GM12873 (cell line): ENCODE data around the gene CCDC47.

ENCODE experiments used
- TF ChIP-seq, protein P1 (sequence below): IDR thresholded peaks from 2 replicates; pipeline ENCODE4 v1.5.1; 2012; ENCODE audit warnings: low read depth, mild to moderate bottlenecking, moderate library complexity, low read length, control low read depth; ENCODE audit not compliant: insufficient read depth; ENCODE audit errors: missing control alignments

CCDC47 gene

DNA sequence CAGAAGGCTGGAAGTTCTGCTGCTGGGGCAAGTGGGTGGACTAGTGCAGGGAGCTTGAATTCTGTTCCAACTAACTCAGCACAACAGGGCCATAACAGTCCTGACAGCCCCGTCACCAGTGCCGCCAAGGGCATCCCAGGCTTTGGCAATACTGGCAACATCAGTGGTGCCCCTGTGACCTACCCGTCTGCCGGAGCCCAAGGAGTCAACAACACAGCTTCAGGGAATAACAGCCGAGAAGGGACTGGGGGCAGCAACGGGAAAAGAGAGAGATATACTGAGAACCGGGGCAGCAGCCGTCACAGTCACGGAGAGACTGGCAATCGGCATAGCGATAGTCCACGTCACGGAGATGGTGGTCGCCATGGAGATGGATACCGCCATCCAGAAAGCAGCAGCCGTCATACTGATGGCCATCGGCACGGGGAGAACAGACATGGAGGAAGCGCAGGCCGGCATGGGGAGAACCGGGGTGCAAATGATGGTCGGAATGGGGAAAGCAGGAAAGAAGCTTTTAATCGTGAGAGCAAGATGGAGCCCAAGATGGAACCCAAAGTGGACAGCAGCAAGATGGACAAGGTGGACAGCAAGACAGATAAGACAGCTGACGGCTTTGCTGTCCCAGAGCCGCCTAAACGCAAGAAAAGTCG, 44.5 kb upstream of the CCDC47 start:
- TF ChIP-seq, protein P1, sequence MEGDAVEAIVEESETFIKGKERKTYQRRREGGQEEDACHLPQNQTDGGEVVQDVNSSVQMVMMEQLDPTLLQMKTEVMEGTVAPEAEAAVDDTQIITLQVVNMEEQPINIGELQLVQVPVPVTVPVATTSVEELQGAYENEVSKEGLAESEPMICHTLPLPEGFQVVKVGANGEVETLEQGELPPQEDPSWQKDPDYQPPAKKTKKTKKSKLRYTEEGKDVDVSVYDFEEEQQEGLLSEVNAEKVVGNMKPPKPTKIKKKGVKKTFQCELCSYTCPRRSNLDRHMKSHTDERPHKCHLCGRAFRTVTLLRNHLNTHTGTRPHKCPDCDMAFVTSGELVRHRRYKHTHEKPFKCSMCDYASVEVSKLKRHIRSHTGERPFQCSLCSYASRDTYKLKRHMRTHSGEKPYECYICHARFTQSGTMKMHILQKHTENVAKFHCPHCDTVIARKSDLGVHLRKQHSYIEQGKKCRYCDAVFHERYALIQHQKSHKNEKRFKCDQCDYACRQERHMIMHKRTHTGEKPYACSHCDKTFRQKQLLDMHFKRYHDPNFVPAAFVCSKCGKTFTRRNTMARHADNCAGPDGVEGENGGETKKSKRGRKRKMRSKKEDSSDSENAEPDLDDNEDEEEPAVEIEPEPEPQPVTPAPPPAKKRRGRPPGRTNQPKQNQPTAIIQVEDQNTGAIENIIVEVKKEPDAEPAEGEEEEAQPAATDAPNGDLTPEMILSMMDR = no peak

GRCh38 chr17:63816669-63817068, 43.3 kb upstream of the CCDC47 start:
- TF ChIP-seq, protein P1 = no peak

DNA sequence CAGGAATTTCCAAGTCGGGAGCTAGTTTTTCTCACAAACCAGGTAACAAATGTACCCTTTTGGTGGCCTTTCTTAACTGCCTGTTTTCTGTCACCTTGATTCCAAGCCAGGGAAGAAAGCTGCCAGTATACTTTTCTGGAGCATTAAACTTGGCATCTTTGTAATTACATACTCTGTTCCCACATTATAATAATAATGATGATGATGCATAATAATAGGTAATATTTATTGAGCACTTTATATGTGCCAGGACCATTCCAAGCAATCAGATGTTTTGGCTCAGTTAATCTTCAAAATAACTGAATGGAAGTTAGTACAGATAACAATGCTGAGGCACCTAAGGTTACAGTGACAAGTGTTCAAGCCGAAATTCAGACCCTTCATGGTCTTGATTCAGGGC, 42.7 kb upstream of the CCDC47 start:
- TF ChIP-seq, protein P1 = no peak

DNA sequence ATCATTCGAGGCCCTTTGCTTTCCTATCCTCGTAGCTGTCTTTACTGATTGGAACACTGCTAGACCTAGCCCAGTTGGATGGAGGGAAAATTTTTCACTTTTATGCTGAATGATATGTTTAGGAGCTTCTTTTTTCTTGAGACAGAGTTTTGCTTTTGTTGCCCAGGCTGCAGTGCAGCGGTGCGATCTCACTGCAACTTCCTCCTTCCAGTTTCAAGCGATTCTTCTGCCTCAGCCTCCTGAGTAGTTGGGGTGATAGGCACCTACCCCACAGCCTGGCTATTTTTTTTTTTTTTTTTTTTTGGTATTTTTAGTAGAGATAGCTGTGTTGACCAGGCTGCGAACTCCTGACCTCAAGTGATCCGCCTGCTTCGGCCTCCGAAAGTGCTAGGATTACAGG, 36.6 kb upstream of the CCDC47 start:
- TF ChIP-seq, protein P1 = no peak

GRCh38 chr17:63805591-63805990, 32.2 kb upstream of the CCDC47 start:
- TF ChIP-seq, protein P1 = no peak

DNA sequence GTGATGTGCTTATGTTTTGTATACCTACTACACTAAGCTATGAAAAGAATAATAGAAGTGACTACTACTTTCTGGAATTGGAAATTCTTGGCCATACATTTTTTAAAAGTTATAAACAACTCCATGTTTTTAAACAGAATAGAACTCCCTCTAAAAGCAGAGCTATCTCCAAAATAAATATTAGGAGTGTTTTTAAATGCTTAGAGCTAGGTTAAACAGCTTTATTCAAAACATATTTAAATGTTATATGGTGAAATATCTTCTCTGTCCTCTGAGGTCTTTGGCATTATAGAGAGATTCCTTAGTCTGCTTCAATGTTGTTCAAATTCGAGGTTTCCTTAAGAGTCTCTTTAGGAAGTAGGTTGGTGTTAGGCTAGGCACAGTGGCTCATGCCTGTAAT, 30.9 kb upstream of the CCDC47 start:
- TF ChIP-seq, protein P1 = no peak

GRCh38 chr17:63800783-63801182, 27.4 kb upstream of the CCDC47 start:
- TF ChIP-seq, protein P1 = no peak
